HFFc6 (cell line): ENCODE data around the gene PALLD. TPM values are rescaled to one million over a fixed set of nuclear protein-coding genes. Genes with fewer than 3 reads are reported as not detected.

Experiments
- DNase-seq: peaks from one replicate; pipeline ENCODE4 v3.0.0-alpha.2; 2018
- H3K27ac Mint-ChIP-seq: 2 replicates; pipeline ENCODE4 v1.8.0; 2020; ENCODE audit warnings: mild to moderate bottlenecking, mixed read lengths
- H3K27me3 Mint-ChIP-seq: 2 replicates; pipeline ENCODE4 v1.8.0; 2021; ENCODE audit warnings: mild to moderate bottlenecking, moderate library complexity, mixed read lengths; ENCODE audit not compliant: insufficient read depth
- H3K36me3 Mint-ChIP-seq: 2 replicates; pipeline ENCODE4 v1.8.0; 2021; ENCODE audit warnings: low read depth, mixed read lengths
- H3K4me1 Mint-ChIP-seq: 2 replicates; pipeline ENCODE4 v1.8.0; 2020; ENCODE audit warnings: low read depth, mixed read lengths
- H3K4me3 Mint-ChIP-seq: 2 replicates; pipeline ENCODE4 v1.8.0; 2020; ENCODE audit warnings: mild to moderate bottlenecking, moderate library complexity, mixed read lengths
- H3K9me3 Mint-ChIP-seq: 2 replicates; pipeline ENCODE4 v1.8.0; 2020; ENCODE audit warnings: mild to moderate bottlenecking, mixed read lengths
- CTCF ChIP-seq: fragments of 200-600 bp; sonication (generic); IDR thresholded peaks from 2 replicates; pipeline ENCODE4 v1.5.0; 2021; ENCODE audit warnings: antibody characterized with exemption, mild to moderate bottlenecking
- total RNA-seq, 6 experiments: library from RNA; stranded (reverse); fragmentation: NEBNext Ultra II Directional; extraction: Animal tissue kit (Norgen Biotek cat#: 25700); gene quantifications; 2 replicates in 1 of 6; 3 replicates in 5 of 6; pipeline ENCODE4 v1.2.3, GENCODE V29; 2021

The PALLD gene
- total RNA-seq, 6 experiments from 2014 or later, result 72.6 to 163 (median 149) TPM

- Mint-ChIP-seq H3K9me3 (no peaks in the 10 kb centered on the region), H3K27me3 (peaks cover 5% of the 10 kb centered on the region), H3K36me3 (peaks cover 5% of the 10 kb centered on the region; the same call in 1 of the 2 replicates), H3K4me1 (peaks cover 54% of the 10 kb centered on the region), H3K4me3 (peak overlapping the region; percentile 48; the same call in 1 of the 2 replicates), H3K27ac (peak overlapping the region; percentile 16; the same call in 1 of the 2 replicates)
- no peak for DNase-seq
- TF ChIP-seq CTCF, result no peak
These were observed 316.0 kb downstream of the PALLD start for GRCh38 chr4:168812806-168813205.

GRCh38 chr4:168813890-168814289 is 317.0 kb downstream of the PALLD start:
- DNase-seq, result no peak
- Mint-ChIP-seq H3K9me3 (no peaks in the 10 kb centered on the region), H3K27me3 (peaks cover 5% of the 10 kb centered on the region), H3K4me3 (no peak overlapping the region), H3K4me1 (peaks cover 56% of the 10 kb centered on the region), H3K36me3 (peaks cover 5% of the 10 kb centered on the region; the same call in 1 of the 2 replicates), H3K27ac (no peak overlapping the region)
- no peak for TF ChIP-seq CTCF

- DNase-seq, result no peak
- Mint-ChIP-seq H3K4me3 (peak overlapping the region; percentile 21; the same call in 1 of the 2 replicates), H3K9me3 (no peaks in the 10 kb centered on the region), H3K36me3 (no peaks in the 10 kb centered on the region), H3K4me1 (peaks cover 56% of the 10 kb centered on the region), H3K27me3 (peaks cover 3% of the 10 kb centered on the region), H3K27ac (peak overlapping the region; percentile 42)
- no peak for TF ChIP-seq CTCF
These were observed 318.8 kb downstream of the PALLD start for GRCh38 chr4:168815379-168816345.

GRCh38 chr4:168817370-168817769 is 320.5 kb downstream of the PALLD start:
- DNase-seq, result no peak
- Mint-ChIP-seq H3K27me3 (peaks cover 3% of the 10 kb centered on the region), H3K9me3 (no peaks in the 10 kb centered on the region)

GRCh38 chr4:168822481-168822880 is 325.6 kb downstream of the PALLD start:
- H3K27me3 Mint-ChIP-seq, result no peaks in the 10 kb centered on the region
- H3K4me3 Mint-ChIP-seq, result no peak overlapping the region
- no peak for DNase-seq
- TF ChIP-seq CTCF, result no peak
- no peaks in the 10 kb centered on the region for H3K9me3 Mint-ChIP-seq
- H3K27ac Mint-ChIP-seq, result no peak overlapping the region
- H3K36me3 Mint-ChIP-seq, result no peaks in the 10 kb centered on the region; the same call in 1 of the 2 replicates
- peaks cover 28% of the 10 kb centered on the region for H3K4me1 Mint-ChIP-seq

More at GRCh38 chr4:168817370-168817769, 320.5 kb downstream of the PALLD start:
- Mint-ChIP-seq H3K27ac (peak overlapping the region; percentile 58; the same call in 1 of the 2 replicates), H3K36me3 (no peaks in the 10 kb centered on the region), H3K4me3 (peak overlapping the region; percentile 72), H3K4me1 (peaks cover 39% of the 10 kb centered on the region)
- no peak for TF ChIP-seq CTCF
